GM19025 (cell line): ENCODE data around the gene ILK.

Experiments
- ATAC-seq: cut with Tn5 transposase; IDR thresholded peaks from one replicate; pipeline ENCODE4 v1.9.1; 2021; ENCODE audit warnings: mild to moderate bottlenecking, low read depth, moderate library complexity; ENCODE audit not compliant: unreplicated experiment

ILK gene

DNA sequence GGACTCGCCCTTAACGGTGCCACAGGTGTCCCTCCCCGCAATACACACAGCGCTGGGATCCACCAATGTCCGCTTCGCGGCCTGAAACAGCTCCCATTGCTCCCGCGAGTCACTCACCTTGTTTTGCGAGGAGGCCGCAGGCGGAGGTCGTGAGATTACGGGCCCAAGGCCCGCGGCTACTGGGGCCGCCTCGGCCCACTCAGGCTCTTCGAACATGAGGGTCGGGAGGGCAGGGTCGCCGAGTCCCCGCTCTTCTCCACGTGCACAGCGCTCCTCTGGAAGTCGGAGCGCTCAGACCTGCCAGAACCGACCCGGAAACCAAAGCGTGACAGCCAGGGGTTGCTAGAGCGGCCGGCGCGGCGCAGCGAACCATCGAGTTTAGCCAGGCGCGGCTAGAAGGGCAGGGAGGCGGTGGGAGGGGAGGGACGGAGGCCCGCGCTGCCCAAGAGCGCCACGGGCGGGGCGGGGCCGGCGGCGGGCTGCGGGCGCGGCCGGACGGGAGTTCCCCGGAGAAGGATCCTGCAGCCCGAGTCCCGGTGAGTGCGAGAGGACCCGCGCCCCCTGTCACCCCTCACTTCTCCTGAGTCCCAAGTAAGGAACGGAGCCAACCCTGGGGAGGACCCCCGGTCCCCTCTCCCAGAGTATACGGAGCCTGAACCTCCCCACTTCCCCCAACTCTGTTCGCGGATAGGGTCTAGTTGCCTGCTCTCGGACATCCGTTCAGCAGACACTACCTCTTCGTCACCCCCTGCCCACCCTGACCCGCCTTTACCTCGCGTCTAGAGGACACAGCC lies at the start of gene ILK, which contains the start of gene RRP8:
TSS of gene ILK (plus strand) at position 488 of the 794 bp plus-strand sequence. CDS start 498 bp downstream, outside the sequence.
TSS of gene RRP8 (minus strand) at position 330 of the 794 bp plus-strand sequence. CDS start at position 216, 114 bp downstream.
- ATAC-seq = peak; percentile 78

DNA sequence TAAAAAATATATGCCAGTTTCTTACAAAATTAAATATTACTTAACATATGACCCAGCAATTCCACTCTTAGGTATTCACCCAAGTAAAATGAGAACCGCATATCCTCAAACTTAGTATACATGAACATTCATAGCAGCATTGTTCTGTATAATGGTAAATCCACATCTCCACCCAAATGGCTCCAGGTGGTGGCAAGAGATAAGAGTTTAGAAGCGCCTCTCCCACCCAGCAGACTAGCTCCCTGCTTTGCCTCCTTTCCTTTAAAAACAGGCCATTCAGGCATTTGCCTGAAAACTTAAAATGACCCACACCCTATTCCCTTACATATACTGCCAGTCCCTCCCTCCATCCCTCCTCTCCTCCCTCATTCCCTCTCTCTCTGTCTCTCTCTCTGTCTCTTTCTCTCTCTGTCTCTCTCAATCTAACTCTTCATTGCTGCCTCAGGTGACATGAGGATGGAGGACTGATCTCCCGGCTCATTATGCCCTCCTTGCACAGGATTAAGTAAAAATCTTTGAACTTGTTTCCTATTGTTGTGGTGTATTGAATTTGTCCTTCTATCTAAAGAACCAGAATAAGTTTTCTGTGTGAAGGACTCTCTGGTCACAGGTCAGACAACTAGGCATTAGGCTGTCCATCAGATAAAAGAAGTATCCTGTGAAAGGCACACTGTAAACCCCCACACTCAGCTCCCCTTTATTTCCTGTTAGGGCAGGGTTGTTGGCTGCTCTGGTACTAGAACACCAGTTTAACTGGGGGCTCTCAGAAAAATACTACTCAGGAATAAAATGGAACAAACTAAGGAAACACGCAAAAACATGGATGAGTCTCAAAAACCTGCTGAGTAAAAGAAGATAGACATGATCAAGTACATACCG lies 48.5 kb upstream of the ILK start:
- no peak for ATAC-seq

- no peak for ATAC-seq
These were observed 47.2 kb upstream of the ILK start for GRCh38 chr11:6556139-6556949.

DNA sequence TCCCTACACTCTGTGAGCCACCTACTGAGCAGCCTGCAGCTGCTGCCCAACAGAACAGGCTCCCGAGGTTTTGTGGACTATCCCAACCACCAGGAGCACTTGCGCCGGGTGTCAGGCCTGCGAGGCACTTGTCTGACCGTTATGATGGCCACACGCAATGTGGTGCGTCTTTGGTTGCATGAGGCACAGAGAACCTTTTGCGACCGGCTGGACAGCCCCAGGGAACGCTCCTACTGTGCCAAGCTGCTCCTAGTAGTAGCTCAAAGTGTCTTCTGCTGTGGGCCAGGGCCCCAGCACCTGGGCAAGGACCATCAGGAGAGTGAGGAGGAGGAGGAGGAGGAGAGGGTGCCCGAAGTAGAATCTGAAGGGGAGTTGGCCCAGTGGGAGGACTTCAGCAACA lies 46.5 kb upstream of the ILK start:
- no peak for ATAC-seq

- ATAC-seq = no peak
These were observed 45.6 kb upstream of the ILK start for GRCh38 chr11:6557761-6558674.

GRCh38 chr11:6559369-6559768 lies 44.2 kb upstream of the ILK start:
- ATAC-seq = no peak

- no peak for ATAC-seq
These were observed 42.3 kb upstream of the ILK start for GRCh38 chr11:6561288-6561687.

GRCh38 chr11:6563121-6563619 lies 40.4 kb upstream of the ILK start:
- ATAC-seq = no peak

DNA sequence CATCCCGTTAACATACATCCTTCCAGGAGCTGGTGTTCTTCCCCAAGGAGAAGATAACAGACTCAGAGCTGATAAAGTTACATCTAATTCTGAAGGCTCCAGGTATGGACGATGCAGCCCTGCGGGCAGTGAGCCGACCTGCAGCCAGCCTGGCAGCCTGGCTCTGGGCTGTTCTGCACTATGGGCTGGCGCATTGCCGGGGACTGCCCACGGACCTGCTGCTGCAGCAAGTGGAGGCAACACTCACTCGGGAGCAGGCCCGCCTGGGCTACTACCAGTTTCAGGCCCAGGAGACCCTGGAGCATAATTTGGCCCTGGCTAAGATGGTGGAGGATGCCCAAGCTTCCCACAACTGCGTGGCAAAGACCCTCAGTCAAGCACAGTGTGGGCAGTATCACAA lies 39.9 kb upstream of the ILK start:
- ATAC-seq = no peak

DNA sequence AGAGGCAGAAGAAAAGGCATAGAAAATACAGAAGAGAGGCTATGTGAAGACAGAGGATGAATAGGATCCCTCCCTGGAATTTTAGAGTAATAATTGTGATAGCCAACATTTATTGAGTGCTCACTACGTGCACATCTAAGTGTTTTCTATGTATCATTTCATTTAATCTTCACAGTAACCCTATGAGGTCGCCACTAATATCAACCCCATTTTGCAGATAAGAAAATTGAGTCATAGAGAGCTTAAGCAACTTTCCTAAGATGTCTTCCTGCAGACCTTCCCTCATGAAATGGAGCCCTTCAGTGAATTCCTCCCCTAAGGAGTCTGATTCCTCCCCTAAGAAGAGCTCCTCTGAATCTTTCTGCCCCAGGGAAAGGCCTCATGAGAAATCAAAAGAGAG lies 38.2 kb upstream of the ILK start:
- ATAC-seq = no peak

DNA sequence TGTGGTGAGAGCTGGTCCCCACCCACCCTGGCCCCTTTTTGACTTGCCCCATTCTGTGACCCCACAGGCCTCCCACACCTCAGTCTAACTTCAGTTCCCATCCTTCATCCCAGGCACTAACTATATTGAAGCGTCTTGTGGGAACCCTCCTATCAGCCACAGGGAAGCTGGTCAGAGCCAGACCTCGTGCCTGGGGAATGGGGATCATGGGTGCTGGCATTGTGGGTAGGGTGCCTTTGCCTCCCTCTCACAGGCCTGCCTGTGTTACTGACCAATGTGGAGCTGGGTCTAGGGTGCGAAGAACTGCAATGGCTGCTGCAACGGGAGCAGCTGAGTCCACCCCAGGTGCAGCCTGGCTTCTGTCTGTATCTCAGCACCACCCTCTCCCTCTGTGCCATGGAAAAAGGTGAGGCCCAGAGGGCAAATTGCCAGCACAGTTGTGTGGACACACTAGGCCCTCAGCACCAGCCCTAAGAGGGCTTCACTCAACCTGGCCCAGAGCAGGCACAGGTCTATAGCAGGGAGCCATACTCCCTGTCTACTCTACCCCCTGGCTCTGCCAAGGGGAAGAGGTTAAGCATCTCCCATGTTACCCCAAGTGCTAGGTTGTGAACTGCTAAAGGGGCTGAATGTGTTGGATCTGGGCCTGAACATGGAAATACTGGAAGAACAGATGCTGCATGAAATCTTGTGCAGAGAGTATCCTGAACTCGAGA lies 37.4 kb upstream of the ILK start:
- no peak for ATAC-seq

- no peak for ATAC-seq
These were observed 36.7 kb upstream of the ILK start for GRCh38 chr11:6566704-6567370.

DNA sequence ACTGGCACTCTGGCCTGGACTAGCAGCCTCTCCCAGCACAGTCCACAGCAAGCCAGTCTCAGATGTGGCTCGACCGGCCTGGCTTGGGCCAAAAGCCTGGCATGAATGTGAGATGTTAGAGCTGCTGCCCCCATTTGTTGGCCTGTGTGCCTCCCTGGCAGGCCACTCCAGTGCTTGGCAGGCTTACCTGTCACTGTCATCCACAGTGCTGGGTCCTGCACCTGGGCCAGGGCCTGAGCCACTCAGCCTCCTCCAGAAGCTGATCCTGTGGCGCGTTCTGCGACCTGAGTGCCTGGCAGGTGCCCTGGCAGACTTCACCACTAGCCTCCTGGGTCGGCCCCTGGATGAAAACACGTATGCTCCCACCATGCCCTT lies 36.2 kb upstream of the ILK start:
- no peak for ATAC-seq

- no peak for ATAC-seq
These were observed 35.2 kb upstream of the ILK start for GRCh38 chr11:6568191-6568918.

DNA sequence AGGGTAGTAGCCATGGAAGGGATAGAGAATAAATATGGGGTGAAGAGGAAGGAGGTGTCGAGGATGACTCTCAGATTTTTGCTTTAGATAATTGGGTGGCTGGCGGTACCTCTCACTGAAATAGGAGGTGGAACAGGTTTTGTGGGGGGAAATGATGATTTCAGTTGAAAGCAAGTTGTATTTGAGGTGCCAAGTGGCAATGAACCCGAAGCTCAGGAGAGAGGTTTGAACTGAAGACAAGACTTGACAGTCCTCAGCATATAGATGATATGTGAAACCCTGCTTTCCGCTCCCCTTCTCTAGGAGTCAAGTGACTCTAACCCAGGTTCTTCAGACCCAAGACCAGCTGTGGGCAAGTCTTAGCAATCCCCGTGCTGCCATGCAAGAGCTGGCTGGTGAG lies 33.9 kb upstream of the ILK start:
- ATAC-seq = no peak

- ATAC-seq = no peak
These were observed 32.7 kb upstream of the ILK start for GRCh38 chr11:6570691-6571427.

GRCh38 chr11:6571434-6572008 lies 32.1 kb upstream of the ILK start:
- no peak for ATAC-seq
